NCI-H1417 treated with DMSO at 0.1 percent for 48 hours (cell line): ENCODE results near the gene PCSK4.

Experiments
- DNase-seq: peaks from one replicate; lab custom pipeline; 2025; lab: John Stamatoyannopoulos, UW

Gene PCSK4

GRCh38 chr19:1438035-1438932 lies 51.9 kb downstream of the PCSK4 start, which contains the start of gene RPS15:
Gene RPS15, plus strand, starts transcription at chr19:1438396. Its CDS starts 30 bp downstream, at chr19:1438426.
- DNase-seq, result peak; percentile 61

GRCh38 chr19:1437609-1438008 lies 52.5 kb downstream of the PCSK4 start:
- no peak for DNase-seq

GRCh38 chr19:1435378-1435989 lies 54.7 kb downstream of the PCSK4 start:
- no peak for DNase-seq

GRCh38 chr19:1434577-1435060 lies 55.5 kb downstream of the PCSK4 start:
- no peak for DNase-seq

GRCh38 chr19:1434040-1434366 lies 56.1 kb downstream of the PCSK4 start:
- DNase-seq, result no peak

- DNase-seq, result no peak
Measured at GRCh38 chr19:1433119-1434039, 56.8 kb downstream of the PCSK4 start.

- no peak for DNase-seq
Measured at GRCh38 chr19:1432507-1432887, 57.7 kb downstream of the PCSK4 start.

GRCh38 chr19:1431759-1432506 lies 58.2 kb downstream of the PCSK4 start:
- DNase-seq, result no peak
